HL-60 (cell line): ENCODE data around the gene BSN.

ENCODE experiments used
- DNase-seq, 2 experiments: peaks; one replicate each; pipeline ENCODE4 v3.0.0-alpha.2; 2010 to 2020; ENCODE audit warnings: low read depth in 1 of 2, low spot score in 1 of 2
- H3K27ac ChIP-seq: fragments of 250-450 bp; sonication (Bioruptor Pico); replicated peaks from 2 replicates; pipeline ENCODE4 v1.5.1; 2020; ENCODE audit warnings: mild to moderate bottlenecking, moderate library complexity
- H3K27me3 ChIP-seq: fragments of 250-450 bp; sonication (Bioruptor Pico); 2 replicates; pipeline ENCODE4 v1.5.1; 2021; ENCODE audit warnings: mild to moderate bottlenecking, moderate library complexity; ENCODE audit not compliant: insufficient read depth, poor library complexity, severe bottlenecking
- H3K4me3 ChIP-seq: replicated peaks from 2 replicates; pipeline ENCODE4 v1.5.1; 2011; ENCODE audit warnings: mild to moderate bottlenecking, control low read depth, low read length; ENCODE audit not compliant: insufficient read depth
- CTCF ChIP-seq: IDR thresholded peaks from one replicate; pipeline ENCODE4 v1.5.1; 2011; ENCODE audit warnings: low read length, control low read depth, inconsistent platforms; ENCODE audit not compliant: insufficient read depth
- GABPA ChIP-seq: IDR thresholded peaks from 2 replicates; pipeline ENCODE4 v1.6.1; 2012; ENCODE audit warnings: low read depth
- POLR2AphosphoS5 ChIP-seq: IDR thresholded peaks from 2 replicates; pipeline ENCODE4 v1.6.1; 2012; ENCODE audit warnings: low read depth
- REST ChIP-seq: IDR thresholded peaks from 2 replicates; pipeline ENCODE4 v1.6.1; 2012; ENCODE audit warnings: low read depth; ENCODE audit not compliant: insufficient replicate concordance
- SPI1 ChIP-seq: IDR thresholded peaks from 2 replicates; pipeline ENCODE4 v1.6.1; 2012; ENCODE audit warnings: low read depth, mild to moderate bottlenecking, borderline replicate concordance

BSN gene

DNA sequence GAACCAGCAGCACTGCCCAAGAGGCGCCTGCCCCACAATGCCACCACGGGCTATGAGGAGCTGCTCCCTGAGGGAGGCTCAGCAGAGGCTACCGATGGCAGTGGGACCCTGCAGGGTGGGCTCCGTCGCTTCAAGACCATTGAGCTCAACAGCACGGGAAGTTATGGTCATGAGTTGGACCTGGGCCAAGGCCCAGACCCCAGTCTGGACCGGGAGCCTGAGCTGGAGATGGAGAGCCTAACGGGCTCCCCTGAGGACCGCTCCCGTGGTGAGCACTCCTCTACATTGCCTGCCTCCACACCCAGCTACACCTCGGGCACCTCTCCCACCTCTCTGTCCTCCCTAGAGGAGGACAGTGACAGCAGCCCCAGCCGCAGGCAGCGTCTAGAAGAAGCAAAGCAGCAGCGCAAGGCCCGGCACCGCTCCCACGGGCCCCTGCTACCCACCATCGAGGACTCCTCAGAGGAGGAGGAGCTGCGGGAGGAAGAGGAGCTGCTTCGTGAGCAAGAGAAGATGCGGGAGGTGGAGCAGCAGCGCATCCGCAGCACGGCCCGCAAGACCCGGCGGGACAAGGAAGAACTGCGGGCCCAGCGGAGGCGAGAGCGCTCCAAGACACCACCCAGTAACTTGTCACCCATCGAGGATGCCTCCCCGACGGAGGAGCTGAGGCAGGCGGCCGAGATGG lies 98.1 kb downstream of the BSN start:
- no peaks in the 10 kb centered on the region for H3K27me3 ChIP-seq
- no peak for DNase-seq
- H3K4me3 ChIP-seq = no peak overlapping the region
- H3K27ac ChIP-seq = no peak overlapping the region
- no peak for TF ChIP-seq GABPA
- no peak for TF ChIP-seq POLR2AphosphoS5
- TF ChIP-seq CTCF = no peak
- TF ChIP-seq REST = no peak
- TF ChIP-seq SPI1 = no peak

GRCh38 chr3:49652903-49653415 lies 98.7 kb downstream of the BSN start:
- Histone ChIP-seq H3K27me3 (no peaks in the 10 kb centered on the region), H3K4me3 (no peak overlapping the region), H3K27ac (no peak overlapping the region)
- DNase-seq = no peak
- TF ChIP-seq REST (no peak), SPI1 (no peak), CTCF (no peak), GABPA (no peak), POLR2AphosphoS5 (no peak)

DNA sequence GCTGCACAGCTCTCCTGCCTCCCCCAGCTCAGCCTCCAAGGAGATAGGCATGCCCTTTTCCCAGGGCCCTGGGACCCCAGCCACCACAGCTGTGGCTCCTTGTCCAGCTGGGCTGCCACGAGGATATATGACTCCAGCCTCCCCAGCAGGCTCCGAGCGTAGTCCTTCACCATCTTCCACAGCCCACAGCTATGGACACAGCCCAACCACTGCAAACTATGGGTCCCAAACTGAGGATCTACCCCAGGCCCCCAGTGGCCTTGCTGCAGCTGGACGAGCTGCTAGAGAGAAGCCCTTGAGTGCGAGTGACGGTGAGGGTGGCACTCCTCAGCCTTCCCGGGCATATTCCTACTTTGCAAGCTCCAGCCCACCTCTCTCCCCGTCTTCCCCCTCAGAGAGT lies 99.3 kb downstream of the BSN start:
- DNase-seq = no peak
- Histone ChIP-seq H3K4me3 (no peak overlapping the region), H3K27me3 (no peaks in the 10 kb centered on the region), H3K27ac (no peak overlapping the region)
- TF ChIP-seq CTCF (no peak), GABPA (no peak), REST (no peak), SPI1 (no peak), POLR2AphosphoS5 (no peak)
